AG04450 (cell line): ENCODE measurements around the gene AK8. TPM values are rescaled to one million over a fixed set of nuclear protein-coding genes. Genes with fewer than 3 reads are reported as not detected.

ENCODE experiments used
- CTCF ChIA-PET: fragments of 300-600, 350-600 bp; formaldehyde crosslinking; extraction: SDS; loops from one replicate; lab custom pipeline; 2022; ENCODE audit warnings: antibody characterized with exemption, inconsistent platforms; lab: Charles Lee
- POLR2A ChIA-PET: fragments of 350-600 bp; formaldehyde crosslinking; extraction: SDS; loops from one replicate; lab custom pipeline; 2021; ENCODE audit warnings: antibody characterized with exemption, inconsistent platforms; lab: Yijun Ruan, JAX
- DNase-seq: peaks from one replicate; pipeline ENCODE4 v3.0.0-alpha.2; 2011; ENCODE audit warnings: low read depth, low spot score
- H3K27ac ChIP-seq: one replicate; pipeline ENCODE4 v1.5.1; 2012; ENCODE audit warnings: low read depth, low read length, control low read depth
- H3K27me3 ChIP-seq: one replicate; pipeline ENCODE4 v1.6.0; 2012; ENCODE audit warnings: low read length; ENCODE audit not compliant: control insufficient read depth, insufficient read depth
- H3K4me3 ChIP-seq: 2 replicates; pipeline ENCODE4 v1.5.1; 2011; ENCODE audit warnings: mild to moderate bottlenecking, low read depth, low read length, control low read depth
- H3K9me3 ChIP-seq: 2 replicates; pipeline ENCODE4 v1.5.1; 2012; ENCODE audit warnings: low read length; ENCODE audit not compliant: control insufficient read depth, insufficient read depth
- polyA minus RNA-seq: library from RNA; depleted of rRNA, polyadenylated mRNA; stranded (reverse); fragments of >200 nt; gene quantifications from 2 replicates; pipeline ENCODE4 v1.2.3, GENCODE V29; 2011; rRNA and poly(A)+ RNA removed
- polyA plus RNA-seq: library from polyadenylated mRNA; depleted of rRNA; stranded (reverse); fragments of >200 nt; gene quantifications from 2 replicates; pipeline ENCODE4 v1.2.3, GENCODE V29; 2011; rRNA removed
- TF ChIP-seq, protein P1 (sequence below): IDR thresholded peaks from 2 replicates; pipeline ENCODE4 v1.5.1; 2011; ENCODE audit warnings: low read depth, low read length, control low read depth, inconsistent platforms

AK8 gene, protein sequence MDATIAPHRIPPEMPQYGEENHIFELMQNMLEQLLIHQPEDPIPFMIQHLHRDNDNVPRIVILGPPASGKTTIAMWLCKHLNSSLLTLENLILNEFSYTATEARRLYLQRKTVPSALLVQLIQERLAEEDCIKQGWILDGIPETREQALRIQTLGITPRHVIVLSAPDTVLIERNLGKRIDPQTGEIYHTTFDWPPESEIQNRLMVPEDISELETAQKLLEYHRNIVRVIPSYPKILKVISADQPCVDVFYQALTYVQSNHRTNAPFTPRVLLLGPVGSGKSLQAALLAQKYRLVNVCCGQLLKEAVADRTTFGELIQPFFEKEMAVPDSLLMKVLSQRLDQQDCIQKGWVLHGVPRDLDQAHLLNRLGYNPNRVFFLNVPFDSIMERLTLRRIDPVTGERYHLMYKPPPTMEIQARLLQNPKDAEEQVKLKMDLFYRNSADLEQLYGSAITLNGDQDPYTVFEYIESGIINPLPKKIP
- polyA plus RNA-seq (0.14 and 0.15 TPM in 2 replicates), polyA minus RNA-seq (0.41 and 0.52 TPM in 2 replicates)

DNA sequence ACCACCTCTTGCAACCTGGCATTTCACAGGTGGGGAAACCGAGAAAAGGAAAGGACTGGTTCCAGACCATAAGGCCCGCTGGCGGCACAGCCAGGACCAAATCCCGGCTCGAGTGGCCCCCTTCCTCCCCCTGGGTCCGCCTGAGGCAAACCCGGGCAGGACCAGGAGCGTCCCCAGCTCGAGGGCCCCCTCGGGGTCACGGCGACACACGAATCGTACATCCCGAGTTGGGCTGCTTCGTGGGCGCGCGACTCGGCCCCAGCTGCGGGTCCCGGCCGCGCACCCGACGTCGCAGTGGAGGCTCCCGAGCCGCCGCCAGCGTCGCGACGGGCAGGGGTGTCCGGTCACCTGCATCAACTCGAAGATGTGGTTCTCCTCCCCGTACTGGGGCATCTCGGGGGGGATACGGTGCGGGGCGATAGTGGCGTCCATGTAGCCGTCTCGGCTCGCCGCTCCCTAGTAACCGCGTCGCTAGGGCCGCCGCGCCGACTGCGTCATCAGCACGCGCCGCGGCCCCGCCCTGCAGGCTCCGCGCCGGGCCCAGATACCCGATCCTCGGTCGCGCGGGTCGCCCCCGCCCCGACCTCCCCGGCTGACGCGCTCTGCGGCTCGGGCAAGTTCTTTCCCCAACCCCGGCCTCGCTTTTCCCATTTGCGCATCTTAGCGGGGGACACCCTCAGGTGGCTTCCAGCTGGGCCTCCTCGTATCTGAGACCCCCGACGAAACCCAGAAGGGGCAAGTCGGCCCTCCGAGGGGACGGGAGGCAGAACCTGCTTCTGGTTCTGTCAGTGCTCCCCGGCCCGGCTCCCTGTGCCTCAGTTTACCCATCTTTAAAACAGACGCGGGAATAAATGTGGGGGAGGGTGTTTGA lies at the start of gene AK8:
AK8 (minus strand) TSS at position 461 of the 871 bp plus-strand sequence; CDS start at position 432, 29 bp downstream.
- ChIA-PET CTCF (interaction anchor here (1.1 to 3.0 kb wide), 2 partner anchors 23 to 24 kb away, joined by 3 to 11 read pairs; no protein-coding TSS in a partner anchor), POLR2A (no interaction called here)
- no peak for DNase-seq
- no peaks in the 10 kb centered on the region for H3K27me3 ChIP-seq
- peak within 1 kb of the TSS; percentile 90 for H3K4me3 ChIP-seq
- TF ChIP-seq, protein P1, sequence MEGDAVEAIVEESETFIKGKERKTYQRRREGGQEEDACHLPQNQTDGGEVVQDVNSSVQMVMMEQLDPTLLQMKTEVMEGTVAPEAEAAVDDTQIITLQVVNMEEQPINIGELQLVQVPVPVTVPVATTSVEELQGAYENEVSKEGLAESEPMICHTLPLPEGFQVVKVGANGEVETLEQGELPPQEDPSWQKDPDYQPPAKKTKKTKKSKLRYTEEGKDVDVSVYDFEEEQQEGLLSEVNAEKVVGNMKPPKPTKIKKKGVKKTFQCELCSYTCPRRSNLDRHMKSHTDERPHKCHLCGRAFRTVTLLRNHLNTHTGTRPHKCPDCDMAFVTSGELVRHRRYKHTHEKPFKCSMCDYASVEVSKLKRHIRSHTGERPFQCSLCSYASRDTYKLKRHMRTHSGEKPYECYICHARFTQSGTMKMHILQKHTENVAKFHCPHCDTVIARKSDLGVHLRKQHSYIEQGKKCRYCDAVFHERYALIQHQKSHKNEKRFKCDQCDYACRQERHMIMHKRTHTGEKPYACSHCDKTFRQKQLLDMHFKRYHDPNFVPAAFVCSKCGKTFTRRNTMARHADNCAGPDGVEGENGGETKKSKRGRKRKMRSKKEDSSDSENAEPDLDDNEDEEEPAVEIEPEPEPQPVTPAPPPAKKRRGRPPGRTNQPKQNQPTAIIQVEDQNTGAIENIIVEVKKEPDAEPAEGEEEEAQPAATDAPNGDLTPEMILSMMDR, result no peak
- no peaks in the 10 kb centered on the region; the same call in 1 of the 2 replicates for H3K9me3 ChIP-seq
- no peak within 1 kb of the TSS for H3K27ac ChIP-seq

DNA sequence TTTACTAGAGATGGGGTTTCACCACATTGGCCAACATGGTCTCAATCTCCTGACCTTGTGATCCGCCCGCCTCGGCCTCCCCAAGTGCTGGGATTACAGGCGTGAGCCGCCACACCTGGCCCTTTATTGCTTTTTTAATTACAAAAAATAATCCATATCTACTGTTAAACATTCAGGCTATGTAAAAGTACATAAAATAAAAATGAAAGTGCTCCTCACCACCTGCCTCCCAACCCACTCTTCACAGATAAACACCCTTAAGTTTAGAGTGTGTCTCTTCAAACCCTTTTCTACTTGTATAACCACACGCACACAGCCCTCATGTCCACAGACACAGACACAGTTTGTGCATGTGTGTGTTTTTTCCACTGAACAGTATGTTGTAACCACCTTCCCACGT lies 49.6 kb upstream of the AK8 start:
- POLR2A ChIA-PET, result no interaction called here
- no peak overlapping the region for H3K4me3 ChIP-seq
- CTCF ChIA-PET, result interaction anchor here (1.0 to 3.2 kb wide), 4 partner anchors 19 to 217 kb away, joined by 3 to 17 read pairs (median 5); no protein-coding TSS in a partner anchor
- H3K27me3 ChIP-seq, result no peaks in the 10 kb centered on the region
- TF ChIP-seq, protein P1, result no peak
- no peaks in the 10 kb centered on the region for H3K9me3 ChIP-seq
- DNase-seq, result no peak
- H3K27ac ChIP-seq, result no peak overlapping the region

DNA sequence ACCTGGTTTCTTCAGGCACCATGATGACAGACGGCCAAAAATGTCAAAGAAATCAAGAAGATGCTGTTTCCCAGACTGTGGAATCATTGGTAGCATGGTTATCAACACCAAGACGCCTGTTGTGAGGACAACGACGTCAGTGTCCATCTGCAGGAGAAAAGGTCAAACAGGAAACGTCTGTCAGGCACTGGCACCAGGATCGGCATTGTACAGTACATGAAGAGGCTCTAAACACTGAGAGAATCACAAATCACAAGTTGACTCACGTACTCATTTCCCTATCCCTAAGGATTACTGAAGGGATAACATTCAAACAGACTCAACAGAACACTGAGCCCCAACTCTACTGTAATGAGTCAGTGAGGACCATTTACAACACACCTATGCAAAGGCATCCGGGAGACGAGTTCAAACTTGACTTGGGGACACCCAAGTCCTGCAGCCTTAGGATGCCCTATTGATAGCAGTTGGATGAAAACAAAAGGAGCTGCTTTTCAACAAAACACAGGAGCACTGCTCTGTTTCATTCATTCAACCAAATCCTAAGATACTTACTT lies 45.3 kb upstream of the AK8 start:
- H3K4me3 ChIP-seq, result no peak overlapping the region
- ChIA-PET POLR2A (no interaction called here), CTCF (interaction anchor here (1.5 to 2.8 kb wide), 2 partner anchors 12 to 22 kb away, joined by 3 to 21 read pairs; no protein-coding TSS in a partner anchor)
- DNase-seq, result no peak
- H3K27me3 ChIP-seq, result no peaks in the 10 kb centered on the region
- TF ChIP-seq, protein P1, result no peak
- no peaks in the 10 kb centered on the region for H3K9me3 ChIP-seq
- H3K27ac ChIP-seq, result no peak overlapping the region

DNA sequence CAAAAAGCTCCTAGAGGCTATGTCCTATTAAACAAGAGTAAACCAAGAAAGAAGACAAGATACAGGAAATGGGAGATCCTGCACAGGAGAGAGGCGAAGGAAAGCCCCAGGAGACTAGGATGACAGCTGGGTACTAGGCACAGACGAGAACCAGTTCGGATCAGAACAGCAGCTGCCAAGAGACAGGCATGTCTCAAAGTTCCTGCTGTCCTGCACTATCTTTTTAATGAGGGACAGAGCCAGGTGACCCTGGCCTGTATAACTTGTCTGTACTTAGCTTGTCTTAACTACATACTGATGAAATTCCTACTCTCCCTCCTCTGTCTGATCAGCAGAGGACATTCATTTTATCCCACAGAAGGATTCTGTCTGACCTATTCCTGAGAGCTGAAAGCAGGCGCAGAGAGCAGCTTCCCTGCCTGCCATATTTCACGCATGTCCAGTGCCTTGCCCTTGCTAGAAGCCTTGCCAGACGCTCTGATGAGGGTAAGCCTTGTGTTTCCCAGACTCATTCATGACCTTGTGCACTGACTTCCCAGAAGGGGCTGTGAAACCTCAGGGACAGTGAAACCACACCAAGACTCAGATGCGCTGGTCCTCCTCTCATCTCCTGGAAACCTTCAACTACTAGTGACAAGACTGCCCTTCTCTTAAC lies 41.7 kb upstream of the AK8 start:
- DNase-seq, result no peak
- CTCF ChIA-PET, result interaction anchor here (1.4 to 4.3 kb wide), 3 partner anchors 17 to 228 kb away, joined by 3 to 39 read pairs (median 4); no protein-coding TSS in a partner anchor
- H3K27ac ChIP-seq, result no peak overlapping the region
- TF ChIP-seq, protein P1, result no peak
- H3K4me3 ChIP-seq, result no peak overlapping the region
- H3K27me3 ChIP-seq, result no peaks in the 10 kb centered on the region
- POLR2A ChIA-PET, result no interaction called here
- H3K9me3 ChIP-seq, result no peaks in the 10 kb centered on the region
